Body of pancreas (tissue), 4 donors: ENCODE results near the gene PTPRM. TPM values are rescaled to one million over a fixed set of nuclear protein-coding genes. Genes with fewer than 3 reads are reported as not detected.

Experiments
- ATAC-seq: fragments of 150-250 bp; one replicate; pipeline ENCODE4 v1.9.1; 2016
- DNase-seq, 4 donors: peaks; one replicate each; pipeline ENCODE4 v3.0.0-alpha.2; 2019
- H3K27ac ChIP-seq, 4 donors: fragments of 200-600 bp; sonication (generic); 1 replicate in 3 of 4; 2 replicates in 1 of 4; pipeline versions ENCODE4 v1.5.1 to v1.6.1; 2016 to 2019; ENCODE audit warnings: mild to moderate bottlenecking in 1 of 4, mixed read lengths in 1 of 4, moderate library complexity in 1 of 4
- H3K27me3 ChIP-seq, 2 donors: fragments of 200-600 bp; sonication (generic); one replicate each; pipeline ENCODE4 v1.6.0; 2016; ENCODE audit warnings: mild to moderate bottlenecking in 1 of 2
- H3K36me3 ChIP-seq, 2 donors: fragments of 200-600 bp; sonication (generic); replicated peaks in 1 of 2; 2 replicates each; pipeline ENCODE4 v1.5.1; 2016; ENCODE audit warnings: low read depth in 2 of 2; ENCODE audit not compliant: insufficient read depth in 1 of 2
- H3K4me1 ChIP-seq: fragments of 200-600 bp; sonication (generic); one replicate; pipeline ENCODE4 v1.6.0; 2016
- H3K4me3 ChIP-seq, 2 donors: fragments of 200-600 bp; sonication (generic); 1 replicate in 1 of 2; 2 replicates in 1 of 2; pipeline ENCODE4 v1.5.1; 2016 to 2019
- H3K9me3 ChIP-seq, 3 donors: fragments of 200-600 bp; sonication (generic); 1 replicate in 2 of 3; 2 replicates in 1 of 3; pipeline ENCODE4 v1.5.1; 2016
- CTCF ChIP-seq, 7 experiments: fragments of 450-650 bp in 4 of 7; fragments of 200-600 bp in 3 of 7; sonication (generic) in 3 of 7; IDR thresholded peaks; one replicate each; pipeline ENCODE4 v1.5.1; 2016 to 2019; ENCODE audit warnings: antibody characterized with exemption in 7 of 7
- POLR2A ChIP-seq, 3 donors: fragments of 450-650 bp; IDR thresholded peaks; one replicate each; pipeline ENCODE4 v1.6.1; 2016; ENCODE audit warnings: antibody characterized with exemption in 3 of 3, mild to moderate bottlenecking in 2 of 3
- WGBS, 2 donors: methylation state at CpG; one replicate each; pipeline ENCODE4 v1.1.5; 2017; 5-methylcytosine and 5-hydroxymethylcytosine counted together
- intact Hi-C: fragments of 100-400 bp; cut with DNase I; formaldehyde crosslinking; loops from one replicate; pipeline ENCODE4 v1.15.1; 2023
- total RNA-seq, 2 donors: library from RNA; depleted of rRNA; stranded (reverse); fragments of >200 nt; gene quantifications; one replicate each; pipeline ENCODE4 v1.1.0, GENCODE V29; 2016

PTPRM gene
- total RNA-seq, 2 donors from 2014 or later: 38.2 to 48.0 TPM

DNA sequence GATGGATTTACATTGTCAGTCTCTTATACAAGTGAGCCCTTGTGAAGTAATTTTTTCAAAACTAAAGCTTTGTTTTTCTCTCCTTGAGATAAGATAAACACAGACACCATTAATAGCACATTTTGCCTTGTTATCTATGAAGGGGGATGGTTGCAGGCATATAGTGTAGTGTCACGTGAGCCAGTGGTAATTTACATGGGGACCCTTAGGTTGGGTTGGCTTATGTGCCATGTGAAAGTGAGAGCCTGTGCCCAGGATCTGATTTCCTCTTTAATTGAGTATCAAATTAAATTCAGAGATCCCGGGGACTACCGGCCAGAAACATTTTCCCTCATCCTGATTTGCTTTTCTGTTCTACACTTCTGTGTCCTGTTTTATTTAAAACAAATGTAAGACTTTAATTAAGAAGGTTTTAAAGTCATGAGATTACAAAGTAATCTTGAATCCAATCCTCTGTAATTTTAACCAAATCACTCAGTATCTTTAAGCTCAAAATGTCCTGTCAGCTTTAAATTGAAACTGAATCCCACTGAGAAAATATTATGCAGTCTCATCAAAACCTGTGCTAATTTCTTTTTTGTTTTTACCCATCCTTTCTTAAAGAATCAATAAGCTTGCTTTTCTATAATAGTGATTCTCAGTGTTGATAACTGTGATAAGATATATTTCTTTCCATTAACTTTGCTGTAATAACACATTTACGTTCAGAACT, 63.8 kb downstream of the PTPRM start:
- H3K4me3 ChIP-seq: no peak overlapping the region
- no peaks in the 10 kb centered on the region for H3K27me3 ChIP-seq
- WGBS, 2 donors: 73 to 75% methylated on average over 4 of the region's 4 CpGs
- DNase-seq: no peak
- no peaks in the 10 kb centered on the region for H3K36me3 ChIP-seq
- TF ChIP-seq POLR2A (IDR thresholded peaks at IDR 0.05) (no peak), CTCF (IDR thresholded peaks at IDR 0.05) (no peak)
- no peaks in the 10 kb centered on the region for H3K9me3 ChIP-seq
- no peak for ATAC-seq
- intact Hi-C loops: no loop called here
- H3K4me1 ChIP-seq: peaks cover 15% of the 10 kb centered on the region
- H3K27ac ChIP-seq: no peak overlapping the region

DNA sequence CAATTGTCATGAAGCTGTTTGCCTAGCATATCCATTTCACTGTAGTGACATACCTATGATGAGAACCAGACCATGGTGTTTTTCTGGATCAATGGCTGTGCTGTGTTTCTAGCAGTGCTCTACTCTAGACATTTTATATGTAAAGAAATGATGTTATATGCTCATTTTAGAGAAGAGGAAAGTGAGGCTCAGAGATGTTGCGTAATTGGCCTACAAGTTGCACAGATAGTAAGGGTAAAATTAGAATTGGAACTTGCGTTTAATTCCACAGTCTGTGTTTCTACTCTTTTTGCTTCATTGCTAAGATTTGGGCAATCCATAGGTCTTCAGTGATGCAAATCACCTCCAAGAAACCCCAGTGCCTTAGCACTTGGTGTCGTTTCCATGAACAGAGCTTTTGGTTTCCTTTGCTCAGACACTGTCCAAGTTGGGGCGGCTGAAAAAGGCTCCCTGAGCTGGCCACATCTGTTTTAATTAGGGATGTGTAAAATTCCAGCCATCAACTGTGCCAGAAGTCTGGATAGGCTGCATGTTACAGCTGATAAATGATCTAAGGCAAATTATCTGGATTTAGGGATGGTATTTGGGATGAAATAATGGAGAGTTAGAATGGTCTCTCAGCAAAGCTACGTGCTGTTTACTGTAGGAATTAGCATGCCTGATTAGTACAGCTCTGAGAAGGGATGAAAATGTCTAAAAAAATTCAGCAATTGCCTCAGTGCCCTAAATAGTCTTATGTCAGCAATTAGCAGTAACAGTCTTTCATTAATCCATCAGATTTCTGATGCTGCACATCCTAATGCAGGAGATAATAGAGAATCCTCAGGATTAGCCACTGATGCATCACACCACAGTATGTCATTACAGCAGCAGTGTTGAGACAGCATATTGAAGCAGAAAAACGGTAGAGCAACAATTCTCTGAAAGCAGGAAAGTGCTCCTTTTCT, 65.3 kb downstream of the PTPRM start:
- no peak for TF ChIP-seq CTCF (IDR thresholded peaks at IDR 0.05)
- no peak for TF ChIP-seq POLR2A (IDR thresholded peaks at IDR 0.05)
- H3K36me3 ChIP-seq: no peaks in the 10 kb centered on the region
- intact Hi-C loops: no loop called here
- no peaks in the 10 kb centered on the region for H3K9me3 ChIP-seq
- H3K27ac ChIP-seq: no peak overlapping the region
- DNase-seq (no peak), ATAC-seq (no peak)
- no peak overlapping the region for H3K4me3 ChIP-seq
- H3K27me3 ChIP-seq: no peaks in the 10 kb centered on the region
- 90% methylated on average over 6 of the region's 6 CpGs for WGBS, 2 donors
- H3K4me1 ChIP-seq: peaks cover 3% of the 10 kb centered on the region

DNA sequence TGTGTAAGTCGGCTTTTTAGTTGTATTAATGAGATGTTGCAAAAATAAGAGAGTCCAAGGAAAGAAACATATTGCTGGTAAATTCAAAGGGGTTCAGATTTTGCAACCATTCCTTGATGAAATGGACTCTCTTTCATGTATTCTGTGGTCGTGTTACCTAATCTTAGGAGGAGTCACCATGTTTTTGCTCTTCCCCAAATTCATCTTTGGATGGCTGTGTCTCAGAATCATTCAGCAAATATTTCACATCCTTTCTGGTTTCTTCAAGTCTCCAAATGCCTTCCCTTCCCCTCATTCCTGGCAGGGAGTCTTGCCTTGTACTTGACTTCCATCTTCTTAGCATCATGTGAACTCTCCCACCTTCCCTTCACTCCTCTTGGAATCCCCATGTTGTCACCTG, 66.1 kb downstream of the PTPRM start:
- no peak for DNase-seq
- intact Hi-C loops: no loop called here
- Histone ChIP-seq H3K27me3 (no peaks in the 10 kb centered on the region), H3K27ac (no peak overlapping the region), H3K36me3 (no peaks in the 10 kb centered on the region), H3K4me3 (no peak overlapping the region), H3K4me1 (peaks cover 3% of the 10 kb centered on the region), H3K9me3 (no peaks in the 10 kb centered on the region)
- no peak for ATAC-seq
- no peak for TF ChIP-seq CTCF (IDR thresholded peaks at IDR 0.05)
- TF ChIP-seq POLR2A (IDR thresholded peaks at IDR 0.05): no peak
- 86% methylated on average over 2 of the region's 2 CpGs for WGBS, 2 donors

- no peak for TF ChIP-seq POLR2A (IDR thresholded peaks at IDR 0.05)
- TF ChIP-seq CTCF (IDR thresholded peaks at IDR 0.05): no peak
- ATAC-seq: no peak
- Histone ChIP-seq H3K36me3 (no peaks in the 10 kb centered on the region), H3K4me3 (no peak overlapping the region), H3K4me1 (peaks cover 3% of the 10 kb centered on the region), H3K27me3 (no peaks in the 10 kb centered on the region), H3K9me3 (no peaks in the 10 kb centered on the region), H3K27ac (no peak overlapping the region)
- 88 to 89% methylated on average over 1 of the region's 1 CpG for WGBS, 2 donors
- no peak for DNase-seq
- intact Hi-C loops: no loop called here
Measured at GRCh38 chr18:7635948-7636347, 68.8 kb downstream of the PTPRM start.
